ENCODE measurements around the gene GALNT4. TPM values are rescaled to one million over a fixed set of nuclear protein-coding genes. Genes with fewer than 3 reads are reported as not detected.

GALNT4 gene
- total RNA-seq, 1 donor from 2014 or later: 4.4 TPM

- no peaks in the 10 kb centered on the region for H3K9me3 Mint-ChIP-seq
- H3K4me1 Mint-ChIP-seq: no peaks in the 10 kb centered on the region
- DNase-seq (ENCODE audit: low read depth, low spot score): no peak
- no peak overlapping the region for H3K4me3 Mint-ChIP-seq
- TF ChIP-seq CTCF (conservative IDR thresholded peaks at IDR 0.05): no peak
- no peak overlapping the region for H3K27ac Mint-ChIP-seq (ENCODE audit: unreplicated experiment)
- no peaks in the 10 kb centered on the region for H3K27me3 Mint-ChIP-seq (ENCODE audit: low read depth)
- H3K36me3 Mint-ChIP-seq (ENCODE audit: low read depth): no peaks in the 10 kb centered on the region
Observed at GRCh38 chr12:89513544-89513943, 11.1 kb downstream of the GALNT4 start.

- no peak for DNase-seq (ENCODE audit: low read depth, low spot score)
- Mint-ChIP-seq H3K27ac (ENCODE audit: unreplicated experiment) (no peak overlapping the region), H3K4me1 (no peaks in the 10 kb centered on the region), H3K36me3 (ENCODE audit: low read depth) (peaks cover 5% of the 10 kb centered on the region), H3K4me3 (no peak overlapping the region), H3K9me3 (peaks cover 4% of the 10 kb centered on the region), H3K27me3 (ENCODE audit: low read depth) (no peaks in the 10 kb centered on the region)
- no peak for TF ChIP-seq CTCF (conservative IDR thresholded peaks at IDR 0.05)
Observed at GRCh38 chr12:89507015-89507824, 17.4 kb downstream of the GALNT4 start.

- DNase-seq (ENCODE audit: low read depth, low spot score): no peak
- peaks cover 5% of the 10 kb centered on the region for H3K9me3 Mint-ChIP-seq
- no peak overlapping the region for H3K4me3 Mint-ChIP-seq
- H3K36me3 Mint-ChIP-seq (ENCODE audit: low read depth): peaks cover 10% of the 10 kb centered on the region
- H3K4me1 Mint-ChIP-seq: no peaks in the 10 kb centered on the region
- H3K27me3 Mint-ChIP-seq (ENCODE audit: low read depth): no peaks in the 10 kb centered on the region
- no peak overlapping the region for H3K27ac Mint-ChIP-seq (ENCODE audit: unreplicated experiment)
- no peak for TF ChIP-seq CTCF (conservative IDR thresholded peaks at IDR 0.05)
Observed at GRCh38 chr12:89506050-89506449, 18.5 kb downstream of the GALNT4 start.

- Mint-ChIP-seq H3K27ac (ENCODE audit: unreplicated experiment) (no peak overlapping the region), H3K4me3 (no peak overlapping the region), H3K4me1 (no peaks in the 10 kb centered on the region), H3K36me3 (ENCODE audit: low read depth) (peaks cover 11% of the 10 kb centered on the region), H3K27me3 (ENCODE audit: low read depth) (no peaks in the 10 kb centered on the region), H3K9me3 (peaks cover 5% of the 10 kb centered on the region)
- peak; percentile 19 for TF ChIP-seq CTCF (conservative IDR thresholded peaks at IDR 0.05)
- no peak for DNase-seq (ENCODE audit: low read depth, low spot score)
Observed at GRCh38 chr12:89504560-89505346, 19.8 kb downstream of the GALNT4 start.

- Mint-ChIP-seq H3K4me1 (no peaks in the 10 kb centered on the region), H3K27ac (ENCODE audit: unreplicated experiment) (no peak overlapping the region), H3K9me3 (peaks cover 5% of the 10 kb centered on the region)
Observed at GRCh38 chr12:89501793-89502192, 22.8 kb downstream of the GALNT4 start.

More at GRCh38 chr12:89501793-89502192, 22.8 kb downstream of the GALNT4 start:
- Mint-ChIP-seq H3K36me3 (ENCODE audit: low read depth) (peaks cover 15% of the 10 kb centered on the region), H3K4me3 (no peak overlapping the region), H3K27me3 (ENCODE audit: low read depth) (no peaks in the 10 kb centered on the region)
- TF ChIP-seq CTCF (conservative IDR thresholded peaks at IDR 0.05): no peak
- DNase-seq (ENCODE audit: low read depth, low spot score): no peak
